ENCODE results near the gene XIAP.

The XIAP gene

DNA sequence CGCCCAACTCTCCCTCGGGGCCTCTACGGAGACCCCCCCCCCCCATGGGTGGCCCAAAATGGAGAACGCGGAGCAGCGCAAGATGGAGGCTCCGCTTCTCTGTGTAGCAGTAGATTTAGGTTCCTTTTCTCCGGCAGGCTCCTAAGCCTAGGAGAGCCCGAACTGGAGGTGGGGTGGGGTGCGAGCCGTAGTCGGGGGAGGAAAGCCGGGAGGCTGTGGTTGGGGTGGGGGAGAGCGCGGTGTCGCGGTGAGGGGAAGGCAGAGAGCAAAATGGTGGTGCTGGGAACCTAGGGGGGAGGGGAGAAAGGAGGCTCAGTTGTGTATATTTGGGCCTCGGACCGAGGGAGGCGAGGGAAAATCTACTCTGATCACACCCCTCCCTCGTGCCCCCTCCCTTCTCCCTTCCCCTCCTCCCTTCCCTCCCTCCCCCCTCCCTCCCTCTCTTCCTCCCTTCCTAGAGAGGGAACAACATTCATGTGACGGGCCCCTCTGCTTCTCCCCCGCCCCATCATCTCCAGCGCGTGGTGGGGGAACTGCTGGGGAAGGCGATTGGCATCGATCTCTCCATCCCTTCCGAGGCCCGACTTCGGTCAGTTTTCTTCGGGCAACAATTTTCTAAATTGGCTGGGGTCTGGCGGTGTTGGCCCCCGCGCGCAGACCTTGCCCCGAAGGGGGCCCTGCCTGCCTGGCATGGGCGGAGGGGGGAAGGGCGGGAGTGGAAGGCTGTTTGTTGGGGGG is 101.6 kb downstream of the XIAP start, which contains the start of gene STAG2:
Gene STAG2, plus strand, starts transcription at position 439 of the 738 bp plus-strand sequence. CDS start 60,922 bp downstream, outside the sequence.
- peak; percentile 38 for DNase-seq

DNA sequence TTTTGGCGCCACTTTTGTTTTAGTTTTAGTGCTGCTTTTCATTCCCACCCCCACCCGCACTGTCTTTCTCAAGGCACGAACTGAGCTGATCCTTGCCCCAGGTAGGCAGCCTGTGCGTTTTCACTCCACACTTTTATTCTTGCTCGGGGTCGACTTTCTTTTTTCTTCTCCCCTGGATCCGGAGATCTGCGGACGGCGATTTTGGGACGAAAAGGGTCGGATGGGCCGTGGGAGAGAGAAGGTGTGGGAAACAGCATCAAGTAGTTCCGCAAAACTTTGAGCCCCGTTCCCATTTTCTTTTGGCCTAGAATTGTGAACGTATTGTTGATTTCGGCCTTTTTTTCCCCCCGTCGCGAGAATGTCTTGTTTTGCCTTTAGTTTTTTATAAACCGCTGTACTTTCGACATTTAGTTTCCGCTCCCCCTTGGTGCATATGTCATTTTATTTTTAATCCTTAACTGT is 102.2 kb downstream of the XIAP start:
- DNase-seq, result no peak

DNA sequence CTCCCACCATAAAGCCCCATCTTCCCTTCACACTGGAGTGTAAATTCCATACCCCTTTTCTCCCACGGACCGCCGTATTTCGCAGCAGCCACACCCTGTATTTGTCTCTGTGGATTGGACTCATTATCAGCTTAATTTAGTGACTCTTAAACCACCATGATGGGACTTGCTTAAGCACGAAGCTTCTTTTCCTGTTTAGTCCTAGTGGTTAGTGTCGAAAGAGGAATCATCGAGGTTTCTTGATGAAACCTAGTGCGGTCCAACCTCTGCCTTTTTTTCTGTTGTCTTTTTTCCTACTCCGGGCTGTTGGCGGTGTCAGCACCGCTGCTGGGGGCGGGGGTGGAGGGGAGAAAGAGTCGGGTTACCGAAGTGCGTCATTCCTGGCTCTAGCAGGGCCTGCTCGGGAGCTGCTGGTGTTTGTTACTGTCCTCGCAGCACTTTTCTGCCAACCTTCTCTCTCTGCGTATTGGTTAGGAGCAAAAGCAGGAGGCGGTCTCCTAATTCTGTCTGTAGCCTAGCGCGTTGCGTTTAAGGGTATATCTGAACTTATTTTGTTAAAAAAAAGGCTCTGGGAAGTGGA is 103.0 kb downstream of the XIAP start:
- peak; percentile 71 for DNase-seq

Data from activated gamma-delta T cell treated with Interleukin-2 at 50 U/mL for 16 hours (primary cell).